Mononuclear cell (primary cell): ENCODE data around the gene GULP1. TPM values are rescaled to one million over a fixed set of nuclear protein-coding genes. Genes with fewer than 3 reads are reported as not detected.

Experiments used
- H3K27me3 ChIP-seq: 2 replicates; pipeline ENCODE4 v1.6.0; 2011; ENCODE audit warnings: low read length, control low read depth; ENCODE audit not compliant: insufficient read depth
- H3K4me1 ChIP-seq: 2 replicates; pipeline ENCODE4 v1.5.1; 2011; ENCODE audit warnings: mild to moderate bottlenecking, low read length, control low read depth; ENCODE audit not compliant: insufficient read depth
- H3K4me3 ChIP-seq: 2 replicates; pipeline ENCODE4 v1.5.1; 2011; ENCODE audit warnings: mild to moderate bottlenecking, low read length, moderate library complexity
- H3K9me3 ChIP-seq: 2 replicates; pipeline ENCODE4 v1.5.1; 2011; ENCODE audit warnings: low read depth, mild to moderate bottlenecking, control low read depth, low read length
- total RNA-seq: library from RNA; depleted of rRNA; stranded (reverse); fragments of >200 nt; gene quantifications from one replicate; pipeline ENCODE4 v1.2.3, GENCODE V29; 2012

GULP1 gene, protein sequence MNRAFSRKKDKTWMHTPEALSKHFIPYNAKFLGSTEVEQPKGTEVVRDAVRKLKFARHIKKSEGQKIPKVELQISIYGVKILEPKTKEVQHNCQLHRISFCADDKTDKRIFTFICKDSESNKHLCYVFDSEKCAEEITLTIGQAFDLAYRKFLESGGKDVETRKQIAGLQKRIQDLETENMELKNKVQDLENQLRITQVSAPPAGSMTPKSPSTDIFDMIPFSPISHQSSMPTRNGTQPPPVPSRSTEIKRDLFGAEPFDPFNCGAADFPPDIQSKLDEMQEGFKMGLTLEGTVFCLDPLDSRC
- total RNA-seq: under 0.01 TPM

- H3K9me3 ChIP-seq: no peaks in the 10 kb centered on the region
- no peaks in the 10 kb centered on the region for H3K4me1 ChIP-seq
- no peak within 1 kb of the TSS for H3K4me3 ChIP-seq
- H3K27me3 ChIP-seq: peaks cover 42% of the 10 kb centered on the region
Measured at GRCh38 chr2:188291617-188292347, at the start of gene GULP1. Gene GULP1, plus strand, starts transcription at chr2:188291874. Its CDS starts 185,829 bp downstream, at chr2:188477703.

GRCh38 chr2:188243381-188243780, 48.3 kb upstream of the GULP1 start:
- H3K4me1 ChIP-seq: no peaks in the 10 kb centered on the region
- H3K4me3 ChIP-seq: no peak overlapping the region
- H3K9me3 ChIP-seq: no peaks in the 10 kb centered on the region
- no peaks in the 10 kb centered on the region for H3K27me3 ChIP-seq

DNA sequence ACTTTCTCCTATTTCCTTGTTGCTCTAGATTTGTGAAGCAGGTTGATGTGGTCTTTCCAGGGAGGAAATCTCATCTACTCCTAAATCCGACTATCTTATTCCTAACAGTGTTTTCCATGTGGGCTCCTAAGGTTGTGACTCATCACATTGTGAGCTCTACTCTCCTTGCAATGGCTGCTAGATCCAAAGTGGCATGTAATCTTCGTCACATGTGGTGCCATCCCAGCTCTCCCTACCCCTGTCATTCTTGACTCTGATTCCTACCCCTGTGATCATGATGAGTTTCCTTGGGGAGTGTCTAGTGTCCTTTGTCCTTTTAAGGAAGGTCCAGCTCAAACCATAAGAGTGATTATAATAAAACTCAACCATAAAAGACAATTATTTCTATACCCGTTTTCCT, 47.3 kb upstream of the GULP1 start:
- no peaks in the 10 kb centered on the region for H3K9me3 ChIP-seq
- no peak overlapping the region for H3K4me3 ChIP-seq
- no peaks in the 10 kb centered on the region for H3K4me1 ChIP-seq
- no peaks in the 10 kb centered on the region for H3K27me3 ChIP-seq

- H3K4me3 ChIP-seq: no peak overlapping the region
- no peaks in the 10 kb centered on the region for H3K27me3 ChIP-seq
- no peaks in the 10 kb centered on the region for H3K9me3 ChIP-seq
- H3K4me1 ChIP-seq: no peaks in the 10 kb centered on the region
Measured at GRCh38 chr2:188245230-188245629, 46.4 kb upstream of the GULP1 start.

DNA sequence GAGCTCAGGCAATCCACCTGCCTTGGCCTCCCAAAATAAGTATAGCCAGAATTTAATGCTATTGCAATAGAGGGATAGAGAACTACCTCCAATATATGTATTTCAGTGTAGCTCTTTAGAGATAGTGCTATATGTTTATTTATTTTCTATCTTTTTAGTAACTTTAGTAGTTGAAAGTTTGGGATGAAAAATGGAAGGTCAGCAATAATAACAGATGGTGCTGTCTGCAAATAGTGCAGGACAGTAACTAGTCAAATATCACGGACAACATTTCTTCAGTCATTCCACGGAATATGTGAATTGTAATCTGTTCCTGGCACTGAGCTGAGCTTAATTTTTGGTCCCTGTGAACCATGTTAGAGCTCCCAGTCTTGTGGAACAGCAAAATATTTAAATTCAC, 43.2 kb upstream of the GULP1 start:
- Histone ChIP-seq H3K4me3 (no peak overlapping the region), H3K9me3 (peaks cover 16% of the 10 kb centered on the region), H3K4me1 (no peaks in the 10 kb centered on the region), H3K27me3 (no peaks in the 10 kb centered on the region)

GRCh38 chr2:188251034-188251433, 40.6 kb upstream of the GULP1 start:
- Histone ChIP-seq H3K4me3 (no peak overlapping the region), H3K4me1 (no peaks in the 10 kb centered on the region), H3K27me3 (no peaks in the 10 kb centered on the region), H3K9me3 (peaks cover 16% of the 10 kb centered on the region)

DNA sequence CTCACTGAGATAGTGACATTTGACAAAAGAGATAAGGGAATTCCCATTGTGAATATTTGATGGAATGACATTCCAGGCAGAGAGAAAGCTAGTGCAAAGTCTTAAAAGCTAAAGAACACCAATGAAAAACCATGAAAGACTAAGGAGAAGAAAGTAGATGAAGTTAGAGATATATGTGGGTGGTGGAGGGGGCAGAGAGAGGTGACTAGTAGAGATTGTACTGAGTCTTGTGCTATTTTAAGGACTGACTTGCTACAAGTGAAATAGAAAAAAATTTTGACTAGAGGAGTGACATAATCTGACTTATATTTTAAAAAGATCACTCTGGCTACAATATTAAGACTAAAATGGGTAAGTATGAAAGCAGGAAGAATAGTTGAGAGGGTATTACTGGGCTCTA, 35.3 kb upstream of the GULP1 start:
- Histone ChIP-seq H3K4me1 (no peaks in the 10 kb centered on the region), H3K27me3 (no peaks in the 10 kb centered on the region), H3K9me3 (peaks cover 8% of the 10 kb centered on the region), H3K4me3 (no peak overlapping the region)

DNA sequence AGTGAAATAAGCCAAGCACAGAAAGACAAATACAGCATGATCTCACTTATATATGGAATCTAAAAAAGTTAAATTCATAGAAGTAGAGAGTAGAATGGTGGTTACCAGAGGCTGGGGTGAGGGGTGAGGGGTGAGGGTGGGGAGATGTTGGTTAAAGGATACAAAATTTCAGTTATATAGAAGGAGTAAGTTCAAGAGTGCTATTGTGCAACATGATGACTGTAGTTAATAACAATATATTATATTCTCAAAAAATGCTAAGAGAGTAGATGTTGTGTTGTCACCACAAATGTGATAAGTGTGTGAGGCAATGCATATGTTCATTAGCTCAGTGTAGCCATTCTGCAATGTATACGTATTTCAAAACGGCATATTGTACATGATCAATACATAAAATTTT, 26.4 kb upstream of the GULP1 start:
- Histone ChIP-seq H3K9me3 (no peaks in the 10 kb centered on the region), H3K4me1 (no peaks in the 10 kb centered on the region), H3K4me3 (no peak overlapping the region), H3K27me3 (no peaks in the 10 kb centered on the region)

- H3K4me1 ChIP-seq: no peaks in the 10 kb centered on the region
- no peak overlapping the region for H3K4me3 ChIP-seq
- no peaks in the 10 kb centered on the region for H3K9me3 ChIP-seq
- no peaks in the 10 kb centered on the region for H3K27me3 ChIP-seq
Measured at GRCh38 chr2:188267776-188268175, 23.9 kb upstream of the GULP1 start.

DNA sequence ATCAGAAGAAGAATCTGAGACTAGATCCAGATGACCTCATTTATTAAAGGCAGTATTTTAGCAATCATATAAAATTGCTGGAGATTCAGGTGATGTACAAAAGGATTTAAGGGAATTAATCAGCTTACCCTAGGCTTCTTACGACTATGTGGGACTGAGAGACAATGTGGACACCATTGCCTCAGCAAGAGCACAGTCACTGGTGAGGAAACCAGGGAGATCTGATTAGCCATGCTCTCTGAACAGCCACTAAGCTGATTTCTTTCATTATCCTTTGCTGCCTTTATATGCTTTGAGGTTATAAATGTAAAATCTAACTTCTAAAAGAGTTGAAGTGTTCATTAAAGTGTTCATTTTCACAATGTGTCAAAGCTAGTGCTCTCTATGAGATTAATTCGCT, 22.7 kb upstream of the GULP1 start:
- no peak overlapping the region for H3K4me3 ChIP-seq
- no peaks in the 10 kb centered on the region for H3K27me3 ChIP-seq
- H3K4me1 ChIP-seq: no peaks in the 10 kb centered on the region
- H3K9me3 ChIP-seq: no peaks in the 10 kb centered on the region

- no peaks in the 10 kb centered on the region for H3K4me1 ChIP-seq
- H3K9me3 ChIP-seq: no peaks in the 10 kb centered on the region
- no peaks in the 10 kb centered on the region for H3K27me3 ChIP-seq
- no peak overlapping the region for H3K4me3 ChIP-seq
Measured at GRCh38 chr2:188272121-188272520, 19.6 kb upstream of the GULP1 start.

- H3K9me3 ChIP-seq: no peaks in the 10 kb centered on the region
- H3K27me3 ChIP-seq: no peaks in the 10 kb centered on the region
Measured at GRCh38 chr2:188274274-188274673, 17.4 kb upstream of the GULP1 start.

DNA sequence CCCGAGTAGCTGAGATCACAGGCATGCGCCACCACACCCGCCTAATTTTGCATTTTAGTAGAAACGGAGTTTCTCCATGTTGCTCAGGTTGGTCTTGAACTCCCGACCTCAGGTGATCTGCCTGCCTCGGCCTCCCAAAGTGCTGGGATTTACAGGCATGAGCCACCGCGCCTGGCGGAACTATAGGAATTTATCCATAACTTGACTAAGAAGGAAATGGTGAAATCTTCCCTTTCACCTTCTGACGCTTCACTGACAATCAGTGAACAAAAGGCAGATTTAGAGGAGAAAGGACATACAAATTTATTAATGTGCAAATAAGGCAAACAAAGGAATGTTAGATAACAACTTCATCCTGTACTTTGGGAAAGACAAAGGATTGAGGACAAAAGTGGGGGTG, 15.4 kb upstream of the GULP1 start:
- Histone ChIP-seq H3K27me3 (no peaks in the 10 kb centered on the region), H3K4me1 (no peaks in the 10 kb centered on the region), H3K9me3 (no peaks in the 10 kb centered on the region), H3K4me3 (no peak overlapping the region)

More at GRCh38 chr2:188274274-188274673, 17.4 kb upstream of the GULP1 start:
- H3K4me1 ChIP-seq: no peaks in the 10 kb centered on the region
- H3K4me3 ChIP-seq: no peak overlapping the region

- Histone ChIP-seq H3K4me1 (no peaks in the 10 kb centered on the region), H3K4me3 (no peak overlapping the region)
Measured at GRCh38 chr2:188277786-188278185, 13.9 kb upstream of the GULP1 start.

DNA sequence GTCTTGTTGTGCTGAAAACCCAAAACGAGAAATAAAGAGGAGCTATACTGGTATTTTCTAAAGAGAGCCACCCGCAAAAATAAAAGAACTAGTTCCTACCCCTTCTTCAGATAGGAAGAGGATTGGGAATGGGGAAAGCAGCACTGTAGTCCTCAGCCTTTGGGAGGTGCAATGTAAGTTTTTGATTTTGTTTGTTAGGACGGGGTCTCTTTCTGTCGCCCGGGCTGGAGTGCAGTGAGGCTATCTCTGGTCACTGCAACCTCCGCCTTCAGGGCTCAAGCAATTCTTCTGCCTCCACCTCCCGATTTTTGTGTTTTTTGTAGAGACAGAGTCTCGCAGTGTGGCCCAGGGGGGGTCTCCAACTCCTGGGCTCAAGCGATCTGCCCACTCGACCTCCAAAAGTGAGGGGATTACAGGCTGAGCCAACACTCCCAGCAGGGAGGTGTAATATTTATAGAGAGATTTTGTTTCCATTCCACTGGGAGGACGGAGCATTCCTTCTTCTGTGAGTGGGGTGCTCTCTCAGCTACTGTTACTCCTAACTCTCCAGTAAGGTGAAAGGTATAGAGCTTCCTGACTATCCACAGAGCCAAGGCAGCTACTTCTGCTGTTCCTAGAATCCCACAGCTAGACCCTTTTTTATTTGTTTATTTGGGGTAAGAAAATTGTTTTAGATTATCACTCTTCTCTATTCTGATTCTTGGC, 13.1 kb upstream of the GULP1 start:
- Histone ChIP-seq H3K9me3 (no peaks in the 10 kb centered on the region), H3K4me1 (no peaks in the 10 kb centered on the region), H3K4me3 (no peak overlapping the region), H3K27me3 (no peaks in the 10 kb centered on the region)

More at GRCh38 chr2:188277786-188278185, 13.9 kb upstream of the GULP1 start:
- Histone ChIP-seq H3K27me3 (no peaks in the 10 kb centered on the region), H3K9me3 (no peaks in the 10 kb centered on the region)
